HG03520 (cell line): ENCODE data around the gene PA2G4.
A peak's percentile ranks its signal among the peaks of the same experiment; 100 is the strongest.
"Not testable (repeated sequence)": the region's sequence is repeated elsewhere in the genome, so short reads cannot be mapped to it uniquely, and the experiment has no call there.

Experiments
- ATAC-seq: cut with Tn5 transposase; IDR thresholded peaks from one replicate; pipeline ENCODE4 v1.9.1; 2021; ENCODE audit warnings: mild to moderate bottlenecking, moderate library complexity; ENCODE audit not compliant: unreplicated experiment

Gene PA2G4

DNA sequence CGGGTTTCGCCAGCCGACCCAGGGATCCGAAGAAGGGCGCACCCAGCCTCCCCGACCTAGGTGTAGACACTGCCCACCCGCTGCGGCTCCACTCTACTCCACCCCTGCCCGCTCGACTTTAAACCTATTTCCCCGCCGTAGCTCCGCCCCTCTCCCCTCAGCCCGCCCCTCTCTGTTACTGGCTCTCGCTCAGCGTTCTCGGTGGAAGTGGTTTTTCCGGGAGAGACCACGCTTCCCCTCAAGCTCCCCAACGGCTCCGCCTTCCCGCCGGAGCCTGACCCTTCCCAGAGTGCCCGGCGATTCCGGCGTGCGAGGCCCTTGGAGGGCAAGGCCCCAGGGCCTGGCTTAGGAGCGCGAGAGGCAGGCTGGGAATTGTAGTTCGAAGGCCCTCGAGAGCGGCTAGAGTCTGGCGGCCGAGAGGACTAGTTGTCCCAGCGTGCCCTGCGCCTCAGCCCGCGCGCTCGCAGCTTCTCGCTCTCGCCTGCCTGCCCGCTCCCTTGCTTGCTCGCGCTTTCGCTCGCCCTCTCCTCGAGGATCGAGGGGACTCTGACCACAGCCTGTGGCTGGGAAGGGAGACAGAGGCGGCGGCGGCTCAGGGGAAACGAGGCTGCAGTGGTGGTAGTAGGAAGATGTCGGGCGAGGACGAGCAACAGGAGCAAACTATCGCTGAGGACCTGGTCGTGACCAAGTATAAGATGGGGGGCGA lies at the start of gene PA2G4:
PA2G4 (plus strand) TSS at position 451 of the 706 bp plus-strand sequence; CDS start at position 630, 179 bp downstream.
- peak; percentile 92 for ATAC-seq

DNA sequence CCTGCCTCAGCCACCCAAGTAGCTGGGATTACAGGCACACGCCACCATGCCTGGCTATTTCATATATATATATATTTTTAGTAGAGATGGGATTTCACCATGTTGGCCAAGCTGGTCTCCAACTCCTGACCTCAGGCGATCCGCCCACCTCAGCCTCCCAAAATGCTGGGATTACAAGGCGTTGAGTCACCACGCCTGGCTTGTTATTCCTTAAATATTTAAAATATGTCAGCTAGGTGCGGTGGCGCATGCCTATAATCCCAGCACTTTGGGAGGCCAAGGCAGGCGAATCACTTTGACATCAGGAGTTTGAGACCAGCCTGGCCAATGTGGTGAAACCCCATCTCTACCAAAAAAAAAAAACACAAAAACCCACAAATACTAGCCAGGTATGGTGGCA lies 44.4 kb upstream of the PA2G4 start:
- not testable (repeated sequence) for ATAC-seq

DNA sequence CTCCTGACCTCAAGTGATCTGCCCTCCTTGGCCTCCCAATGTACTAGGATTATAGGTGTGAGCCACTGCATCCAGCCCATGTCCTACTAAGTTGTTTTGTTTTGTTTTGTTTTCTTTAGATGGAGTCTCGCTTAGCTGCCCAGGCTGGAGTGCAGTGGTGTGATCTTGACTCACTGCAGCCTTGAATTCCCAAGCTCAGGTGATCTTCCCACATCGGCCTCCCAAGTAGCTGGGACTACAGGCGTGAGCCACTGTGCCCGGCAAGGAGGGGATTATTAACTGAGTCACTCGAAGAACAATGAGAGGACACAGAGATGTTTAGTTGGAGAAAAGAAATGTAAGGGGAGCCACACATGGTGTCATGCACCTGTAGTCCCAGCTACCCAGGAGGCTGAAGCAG lies 42.4 kb upstream of the PA2G4 start:
- no peak for ATAC-seq

DNA sequence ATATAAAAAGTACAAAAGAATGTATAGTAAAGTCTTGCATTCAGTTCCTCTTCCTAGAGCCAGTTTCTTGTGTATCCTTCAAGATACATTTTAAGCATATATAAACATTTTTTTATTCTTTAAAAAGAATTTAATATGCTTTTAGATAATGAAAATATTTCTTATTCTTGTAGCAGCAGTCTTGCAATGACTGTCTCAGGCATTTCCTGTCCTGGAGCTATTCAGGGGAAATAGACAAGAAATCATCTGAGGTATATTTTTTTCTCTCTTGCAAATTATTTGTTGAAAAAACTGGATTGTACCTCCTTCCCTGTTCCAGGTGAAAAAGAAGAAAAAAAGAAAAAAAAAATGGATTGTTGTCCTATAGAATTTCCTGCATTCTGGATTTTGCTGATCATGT lies 41.4 kb upstream of the PA2G4 start:
- ATAC-seq = no peak

DNA sequence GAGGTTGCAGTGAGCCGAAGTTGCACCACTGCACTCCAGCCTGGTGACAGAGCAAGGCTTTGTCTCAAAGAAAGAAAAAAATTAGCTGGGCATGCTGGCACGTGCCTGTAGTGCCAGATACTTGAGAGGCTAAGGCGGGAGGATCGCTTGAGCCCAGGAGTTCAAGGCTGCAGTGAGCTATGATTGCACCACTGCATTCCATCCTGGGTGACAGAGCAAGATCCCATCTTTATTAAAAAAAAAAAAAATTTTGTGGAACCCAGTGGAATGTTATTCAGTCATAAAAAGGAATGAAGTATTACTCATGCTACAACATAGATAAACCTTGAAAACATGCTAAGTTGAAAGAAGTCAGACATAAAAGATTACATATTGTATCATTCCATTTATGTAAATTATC lies 32.7 kb upstream of the PA2G4 start:
- no peak for ATAC-seq

DNA sequence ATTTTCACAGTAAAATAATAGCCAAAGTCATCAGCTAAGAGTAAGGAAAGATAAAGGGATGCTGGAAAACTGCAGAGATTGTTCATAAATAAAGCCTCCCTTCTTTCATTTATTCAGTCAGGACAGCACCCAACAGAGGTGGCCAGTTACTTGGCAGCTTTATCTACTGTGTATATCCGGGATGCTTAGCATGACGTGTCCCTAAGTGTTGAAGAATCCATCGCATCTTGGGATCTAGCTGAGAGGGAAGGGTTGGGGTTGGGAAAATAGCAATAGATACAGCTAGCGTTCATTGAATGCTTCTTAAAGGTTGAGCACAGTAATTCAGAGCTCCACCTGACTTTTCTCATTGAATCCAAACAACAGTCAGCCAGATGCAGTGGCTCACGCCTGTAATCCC lies 30.0 kb upstream of the PA2G4 start:
- no peak for ATAC-seq

DNA sequence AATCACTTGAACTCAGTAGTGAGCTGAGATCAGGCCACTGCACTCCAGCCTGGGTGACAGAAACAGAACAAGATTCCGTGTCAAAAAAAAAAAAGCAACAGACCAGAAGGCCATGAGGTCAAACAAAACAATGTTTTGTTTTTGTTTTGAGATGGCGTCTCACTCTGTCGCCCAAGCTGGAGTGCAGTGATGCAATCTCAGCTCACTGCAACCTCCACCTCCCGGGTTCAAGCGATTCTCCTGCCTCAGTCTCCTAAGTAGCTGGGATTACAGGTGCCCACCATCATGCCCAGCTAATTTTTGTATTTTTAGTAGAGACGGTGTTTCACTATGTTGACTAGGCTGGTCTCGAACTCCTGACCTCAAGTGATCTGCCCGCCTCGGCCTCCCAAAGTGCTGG lies 26.4 kb upstream of the PA2G4 start:
- not testable (repeated sequence) for ATAC-seq

DNA sequence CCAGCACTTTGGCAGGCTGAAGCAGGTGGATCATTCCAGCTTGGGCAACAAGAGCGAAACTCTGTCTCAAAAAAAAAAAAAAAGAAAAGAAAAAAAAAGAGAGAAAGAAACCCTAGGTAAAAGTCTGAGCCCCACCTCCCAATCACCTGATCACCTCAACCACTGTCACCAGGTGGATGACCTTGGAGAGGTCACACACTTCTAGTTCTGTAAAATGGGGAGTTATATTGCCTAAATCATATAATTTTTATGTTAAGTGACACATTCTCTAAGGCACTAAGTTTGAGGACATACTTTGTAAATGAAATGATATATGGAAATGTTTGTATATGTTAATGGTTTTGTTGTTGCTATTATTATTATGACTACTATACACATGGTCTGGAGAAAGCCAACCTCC lies 25.9 kb upstream of the PA2G4 start:
- ATAC-seq = no peak

DNA sequence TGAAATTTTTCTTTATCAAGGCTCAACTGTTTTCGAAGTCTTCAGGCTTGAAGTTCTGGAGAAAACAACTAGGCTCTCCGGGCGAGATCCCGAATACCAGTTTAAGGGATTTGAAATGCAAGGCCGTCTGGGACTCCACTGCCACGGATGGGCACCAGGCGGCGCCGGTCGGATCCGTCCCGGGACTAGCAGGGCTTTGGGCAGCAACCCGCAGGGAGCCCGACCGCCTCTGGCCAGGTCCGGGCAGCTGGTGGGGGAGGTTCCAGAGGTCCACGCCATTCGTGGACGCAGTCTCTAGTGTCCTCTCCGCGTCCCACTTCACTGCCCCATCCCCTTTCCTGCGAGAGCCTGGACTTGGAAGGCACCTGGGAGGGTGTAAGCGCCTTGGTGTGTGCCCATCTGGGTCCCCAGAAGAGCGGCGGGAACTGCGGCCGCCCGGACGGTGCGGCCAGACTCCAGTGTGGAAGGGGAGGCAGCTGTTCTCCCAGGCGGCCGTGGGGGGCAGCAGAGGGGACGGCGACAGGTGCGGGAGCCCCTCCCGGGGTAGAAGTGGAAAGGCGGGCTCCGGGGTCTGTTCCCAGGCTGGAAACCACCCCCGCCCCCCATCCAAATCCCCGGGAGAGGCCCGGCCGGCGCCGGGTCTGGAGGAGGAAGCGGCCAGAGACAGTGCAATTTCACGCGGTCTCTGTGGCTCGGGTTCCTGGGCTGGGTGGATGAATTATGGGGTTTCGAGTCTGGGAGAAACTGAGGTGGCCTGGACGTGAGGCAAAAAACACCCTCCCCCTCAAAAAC lies 25.2 kb upstream of the PA2G4 start:
- ATAC-seq = no peak

DNA sequence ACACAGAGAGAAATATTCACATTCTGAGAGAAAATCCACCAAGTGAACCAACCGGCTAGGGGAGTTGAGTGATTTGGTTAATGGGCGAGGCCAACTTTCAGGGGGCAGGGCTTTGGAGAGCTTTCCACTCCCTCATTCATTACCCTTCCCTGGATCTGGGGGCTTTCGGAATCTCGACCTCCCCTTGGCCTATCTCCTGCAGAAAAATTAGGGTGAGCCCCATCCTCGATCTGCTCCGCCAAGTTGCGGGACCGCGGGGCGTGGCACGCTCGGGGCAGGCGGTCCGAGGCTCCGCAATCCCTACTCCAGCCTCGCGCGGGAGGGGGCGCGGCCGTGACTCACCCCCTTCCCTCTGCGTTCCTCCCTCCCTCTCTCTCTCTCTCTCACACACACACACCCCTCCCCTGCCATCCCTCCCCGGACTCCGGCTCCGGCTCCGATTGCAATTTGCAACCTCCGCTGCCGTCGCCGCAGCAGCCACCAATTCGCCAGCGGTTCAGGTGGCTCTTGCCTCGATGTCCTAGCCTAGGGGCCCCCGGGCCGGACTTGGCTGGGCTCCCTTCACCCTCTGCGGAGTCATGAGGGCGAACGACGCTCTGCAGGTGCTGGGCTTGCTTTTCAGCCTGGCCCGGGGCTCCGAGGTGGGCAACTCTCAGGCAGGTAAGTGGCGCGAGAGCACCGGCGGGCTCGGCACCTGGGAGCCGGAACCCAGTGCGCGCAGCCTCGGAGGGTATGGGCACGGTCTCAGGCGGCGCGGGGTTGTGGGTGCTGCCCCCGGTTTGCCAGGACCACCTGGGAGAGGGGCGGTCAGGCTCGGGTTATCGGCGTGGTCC lies 24.4 kb upstream of the PA2G4 start, which contains the start of gene ERBB3:
ERBB3 (plus strand) TSS at position 443 of the 833 bp plus-strand sequence; CDS start at position 579, 136 bp downstream.
- no peak for ATAC-seq

DNA sequence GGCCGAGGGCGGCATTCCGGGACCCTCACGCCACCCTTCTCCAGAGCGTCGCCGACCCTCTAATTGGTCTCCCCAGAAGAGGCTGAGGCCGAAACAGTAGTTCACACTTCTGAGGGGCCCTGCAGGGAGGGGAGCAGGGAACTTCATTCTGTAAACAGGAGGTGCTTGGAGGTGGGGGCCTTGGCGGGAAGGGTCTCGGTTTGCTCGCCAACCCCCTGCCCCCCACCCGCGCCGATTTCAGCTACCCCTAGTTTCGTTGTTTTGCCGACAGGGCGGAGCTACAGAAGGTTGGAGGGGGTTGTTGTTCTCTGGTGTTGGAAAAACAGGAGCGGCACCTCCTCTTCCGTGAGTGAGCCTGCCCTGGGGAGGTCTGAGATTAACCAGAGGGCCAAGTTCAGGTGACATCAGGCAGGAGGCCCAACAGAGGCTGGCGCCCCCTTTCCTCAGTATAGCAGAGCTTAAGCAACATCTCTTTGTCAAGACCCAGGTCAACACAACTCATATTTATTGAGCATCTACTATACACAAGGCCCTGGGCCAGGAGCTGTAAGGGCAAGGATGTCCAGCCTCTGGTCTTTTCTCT lies 23.7 kb upstream of the PA2G4 start:
- no peak for ATAC-seq

DNA sequence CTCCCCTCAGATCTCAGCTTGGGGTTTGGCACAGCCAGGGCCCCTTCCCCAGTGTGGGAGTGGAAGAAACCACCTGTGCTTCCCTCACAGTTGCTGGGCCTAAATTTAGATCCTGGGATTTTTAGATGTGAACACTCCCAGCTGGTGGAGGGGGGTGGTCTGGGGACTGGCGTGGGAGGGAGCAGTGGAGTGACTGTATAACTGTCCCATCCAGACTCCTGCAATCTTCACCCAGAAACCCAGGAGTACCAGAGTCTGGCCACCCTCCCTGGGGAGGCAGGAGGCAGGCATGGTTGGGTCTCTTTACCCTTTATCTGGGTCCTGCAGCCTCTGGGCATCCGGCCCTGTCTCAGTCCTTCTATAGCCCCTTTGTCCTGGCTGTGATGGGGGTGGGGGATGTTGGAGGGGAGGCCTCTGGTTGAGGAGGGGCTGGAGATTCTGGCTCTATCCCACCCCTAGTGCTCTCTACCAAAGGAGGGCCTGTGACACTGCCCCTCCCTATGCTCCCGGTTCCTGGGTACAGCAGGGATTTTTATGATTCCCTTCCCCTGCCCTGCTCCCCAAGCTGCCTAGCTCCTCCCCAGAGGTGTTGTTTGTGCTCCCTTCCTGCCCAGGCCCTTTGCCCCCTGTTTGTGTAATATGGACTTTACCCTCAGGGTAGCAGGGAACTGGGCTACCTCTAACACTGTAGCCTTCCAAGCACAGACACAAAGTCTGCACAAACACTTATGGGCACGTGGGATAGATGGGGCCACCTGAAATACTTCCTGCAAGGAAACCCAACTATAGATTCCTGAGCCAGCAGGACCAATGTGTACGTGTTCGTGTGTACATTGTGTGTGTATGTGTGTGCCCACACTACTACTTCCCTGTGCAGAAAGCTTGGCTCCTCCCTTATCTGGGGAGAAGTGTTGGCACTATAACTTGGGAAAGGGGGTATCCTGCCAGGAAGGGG lies 22.7 kb upstream of the PA2G4 start:
- ATAC-seq = no peak

DNA sequence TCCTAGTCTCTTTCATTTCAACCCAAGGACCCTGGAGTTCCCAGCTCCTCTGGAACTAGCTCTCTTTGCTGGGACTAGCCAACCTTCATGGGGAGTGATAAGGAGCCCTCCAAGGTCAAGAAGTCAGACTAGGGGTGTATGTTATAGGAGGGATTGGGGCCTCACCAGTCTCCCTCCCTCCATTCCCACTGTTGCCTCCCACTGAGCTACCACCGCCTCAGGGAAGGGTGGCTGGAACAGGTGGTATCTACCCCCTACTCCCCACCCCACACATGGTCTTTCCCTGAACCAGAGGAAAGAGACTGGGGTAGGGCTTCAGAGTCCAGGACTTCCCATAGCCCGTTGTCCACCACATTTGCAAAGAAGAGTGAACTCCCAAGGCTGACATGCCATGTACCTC lies 22.0 kb upstream of the PA2G4 start:
- ATAC-seq = no peak

DNA sequence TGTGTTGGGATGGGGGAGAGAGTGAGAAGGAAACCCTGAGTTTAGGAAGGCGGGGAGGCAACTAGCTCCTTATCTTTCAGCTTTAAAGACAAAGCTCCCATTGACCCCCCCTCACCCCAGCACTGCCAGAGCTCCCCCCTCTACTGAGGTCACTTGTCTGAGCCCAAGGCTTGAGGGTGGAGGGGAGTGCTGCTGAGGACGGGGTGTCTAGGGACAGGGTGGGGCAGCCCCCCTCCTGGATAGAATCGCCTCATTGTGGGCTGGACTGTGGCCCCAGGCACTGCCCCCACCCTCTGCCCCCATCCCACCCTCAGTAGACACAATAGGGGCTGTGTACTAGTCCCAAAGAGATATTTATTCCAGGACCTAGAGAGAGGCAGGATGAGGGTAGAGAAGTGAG lies 21.4 kb upstream of the PA2G4 start:
- no peak for ATAC-seq

DNA sequence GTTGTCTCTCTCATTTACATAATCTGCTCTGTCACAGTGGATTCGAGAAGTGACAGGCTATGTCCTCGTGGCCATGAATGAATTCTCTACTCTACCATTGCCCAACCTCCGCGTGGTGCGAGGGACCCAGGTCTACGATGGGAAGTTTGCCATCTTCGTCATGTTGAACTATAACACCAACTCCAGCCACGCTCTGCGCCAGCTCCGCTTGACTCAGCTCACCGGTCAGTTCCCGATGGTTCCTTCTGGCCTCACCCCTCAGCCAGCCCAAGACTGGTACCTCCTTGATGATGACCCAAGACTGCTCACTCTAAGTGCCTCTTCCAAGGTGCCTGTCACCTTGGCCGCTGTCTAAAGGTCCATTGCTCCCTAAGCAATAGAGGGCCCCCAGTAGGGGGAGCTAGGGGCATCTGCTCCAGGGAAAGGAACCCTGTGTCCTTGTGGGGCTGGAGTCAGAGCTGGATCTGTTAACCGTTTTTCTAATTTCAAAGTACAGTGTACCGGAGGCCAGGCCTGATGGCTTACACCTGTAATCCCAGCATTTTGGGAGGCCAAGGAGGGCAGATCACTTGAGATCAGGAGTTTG lies 19.3 kb upstream of the PA2G4 start:
- no peak for ATAC-seq

DNA sequence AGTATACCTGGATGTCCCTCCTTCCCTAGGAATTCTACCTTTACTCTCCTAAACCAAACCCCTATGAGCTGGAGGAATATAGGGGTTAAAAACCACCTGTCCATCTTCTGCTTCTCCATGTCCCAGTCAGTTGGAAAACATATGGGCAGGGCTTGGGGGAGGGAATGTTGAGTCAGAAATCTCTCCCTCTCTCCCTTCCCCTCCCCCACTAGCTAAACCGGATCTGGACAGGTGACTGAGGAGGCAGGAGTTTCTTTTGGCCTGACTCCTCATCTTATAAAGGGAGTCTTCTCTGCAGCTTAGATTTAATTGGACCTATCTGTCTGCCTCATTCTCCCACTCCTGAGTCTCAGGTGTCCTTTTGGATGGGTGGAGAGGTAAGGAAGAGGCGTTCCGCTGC lies 18.3 kb upstream of the PA2G4 start:
- no peak for ATAC-seq

DNA sequence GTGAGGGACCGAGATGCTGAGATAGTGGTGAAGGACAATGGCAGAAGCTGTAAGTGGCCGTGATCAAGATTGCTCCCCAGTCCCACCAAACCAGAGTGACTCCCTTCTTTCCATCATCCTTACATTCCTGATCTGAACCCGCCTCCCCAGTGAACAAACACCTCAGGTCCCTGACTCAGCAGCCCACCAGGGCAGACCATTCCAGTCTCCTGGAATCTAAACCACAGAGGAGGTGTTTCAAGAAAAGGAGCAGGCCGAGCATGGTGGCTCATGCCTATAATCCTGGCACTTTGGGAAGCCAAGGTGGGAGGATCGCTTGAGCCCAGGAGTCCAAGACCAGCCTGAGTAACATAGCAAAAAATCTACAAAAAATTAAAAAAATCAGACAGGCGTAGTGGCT lies 17.8 kb upstream of the PA2G4 start:
- ATAC-seq = no peak

DNA sequence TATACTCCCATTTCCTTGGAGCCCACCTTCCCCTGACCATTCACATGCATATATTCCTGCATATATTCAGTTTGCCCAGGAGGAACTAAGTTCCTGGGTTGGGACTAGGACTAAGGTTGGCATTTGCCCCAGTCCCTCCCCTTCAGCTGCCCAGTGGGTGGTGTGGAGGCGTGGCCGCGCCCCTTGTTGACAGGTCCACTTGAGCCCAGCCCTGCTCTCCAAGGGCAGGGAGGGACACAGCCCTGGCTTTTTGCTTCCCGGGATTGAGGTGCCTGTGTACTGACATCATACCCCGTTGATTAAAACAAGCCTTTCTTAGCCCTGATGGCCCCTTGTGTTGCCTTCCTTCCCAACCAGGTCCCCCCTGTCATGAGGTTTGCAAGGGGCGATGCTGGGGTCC lies 17.1 kb upstream of the PA2G4 start:
- ATAC-seq = no peak

DNA sequence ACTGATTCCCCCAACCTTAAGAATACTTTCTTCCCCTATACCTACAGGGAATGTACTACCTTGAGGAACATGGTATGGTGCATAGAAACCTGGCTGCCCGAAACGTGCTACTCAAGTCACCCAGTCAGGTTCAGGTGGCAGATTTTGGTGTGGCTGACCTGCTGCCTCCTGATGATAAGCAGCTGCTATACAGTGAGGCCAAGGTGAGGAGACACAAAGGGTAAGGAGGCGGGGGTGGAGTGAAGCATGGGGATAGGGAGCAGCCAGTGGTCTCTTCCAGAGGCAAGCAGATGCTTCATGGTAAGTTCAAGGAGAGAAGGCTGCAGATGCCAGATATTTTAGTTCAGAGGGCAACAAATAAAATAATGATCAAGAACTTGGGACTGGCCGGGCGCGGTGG lies 6.6 kb upstream of the PA2G4 start:
- no peak for ATAC-seq

DNA sequence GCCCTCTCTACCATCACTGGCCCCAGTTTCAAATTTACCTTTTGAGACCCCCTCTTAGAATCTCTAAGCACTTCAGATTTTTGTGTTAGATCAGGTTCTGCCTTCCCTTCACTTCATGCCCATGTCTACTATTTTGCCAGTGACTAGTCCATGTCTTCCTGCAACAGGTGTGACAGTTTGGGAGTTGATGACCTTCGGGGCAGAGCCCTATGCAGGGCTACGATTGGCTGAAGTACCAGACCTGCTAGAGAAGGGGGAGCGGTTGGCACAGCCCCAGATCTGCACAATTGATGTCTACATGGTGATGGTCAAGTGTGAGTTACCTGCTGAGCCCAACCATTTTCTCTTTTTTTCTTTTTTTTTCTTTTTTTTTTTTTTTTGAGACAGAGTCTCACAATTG lies 5.8 kb upstream of the PA2G4 start:
- ATAC-seq = no peak
